Kidney (tissue), 22 donors: ENCODE measurements around the gene PSMA5. TPM values are rescaled to one million over a fixed set of nuclear protein-coding genes. Genes with fewer than 3 reads are reported as not detected.
"Not testable (repeated sequence)": the region's sequence is repeated elsewhere in the genome, so short reads cannot be mapped to it uniquely, and the experiment has no call there.

Experiments
- DNase-seq, 5 donors: peaks; one replicate each; pipeline ENCODE4 v3.0.0-alpha.2; 2013 to 2020
- FAIRE-seq: peaks from 2 replicates; lab custom pipeline; 2012; peaks lifted over from hg19 to GRCh38; lab: Jason Lieb, UNC
- H3K27ac ChIP-seq, 2 donors: one replicate each; pipeline ENCODE4 v1.7.0; 2013; ENCODE audit warnings: low read depth in 2 of 2, low read length in 2 of 2, inconsistent platforms in 1 of 2
- H3K27me3 ChIP-seq: one replicate; pipeline ENCODE4 v1.7.1; 2013; ENCODE audit warnings: low read length, inconsistent platforms; ENCODE audit not compliant: control insufficient read depth, insufficient read depth
- H3K36me3 ChIP-seq, 3 donors: one replicate each; pipeline versions ENCODE4 v1.7.0 to v1.7.1; 2013; ENCODE audit warnings: low read length in 3 of 3, control low read depth in 1 of 3, inconsistent platforms in 1 of 3; ENCODE audit not compliant: insufficient read depth in 3 of 3, control insufficient read depth in 2 of 3
- H3K4me1 ChIP-seq, 3 donors: one replicate each; pipeline versions ENCODE4 v1.7.0 to v1.7.1; 2013; ENCODE audit warnings: low read length in 3 of 3, inconsistent platforms in 1 of 3, low read depth in 1 of 3; ENCODE audit not compliant: control insufficient read depth in 2 of 3, insufficient read depth in 2 of 3
- H3K4me3 ChIP-seq, 3 donors: one replicate each; pipeline versions ENCODE4 v1.7.0 to v1.8.1; 2013; ENCODE audit warnings: low read length in 3 of 3, control low read depth in 1 of 3, inconsistent platforms in 1 of 3
- H3K9ac ChIP-seq, 3 donors: one replicate each; pipeline versions ENCODE4 v1.7.0 to v1.7.1; 2013; ENCODE audit warnings: low read length in 3 of 3, control low read depth in 1 of 3, inconsistent platforms in 1 of 3
- H3K9me3 ChIP-seq, 3 donors: one replicate each; pipeline versions ENCODE4 v1.7.0 to v1.7.1; 2013; ENCODE audit warnings: low read length in 3 of 3, control low read depth in 1 of 3, inconsistent platforms in 1 of 3; ENCODE audit not compliant: control insufficient read depth in 2 of 3, insufficient read depth in 1 of 3
- CTCF ChIP-seq: IDR thresholded peaks from 3 replicates; pipeline ENCODE4 v1.5.1; 2012; ENCODE audit warnings: mild to moderate bottlenecking, moderate library complexity, borderline replicate concordance; ENCODE audit not compliant: insufficient read depth; ENCODE audit errors: extremely low read depth
- intact Hi-C: fragments of 100-400 bp; cut with DNase I; formaldehyde crosslinking; loops from one replicate; pipeline ENCODE4 v1.11.1; 2022
- long read RNA-seq, 10 donors: library from polyadenylated mRNA in 1 of 10; unstranded in 1 of 10; transcript quantifications; one replicate each; pipeline ENCODE4 v2.0.0 and lab custom pipeline, GENCODE V29; 2021 to 2026
- polyA plus RNA-seq: library from polyadenylated mRNA; stranded (reverse); fragments of 350-450 nt; fragmentation: Illumina TruSeq; extraction: RNeasy Lipid Tissue Mini Kit (QIAGEN cat#74804); gene quantifications from one replicate; pipeline ENCODE4 v1.2.3, GENCODE V29; 2014; ENCODE audit warnings: low read depth, low replicate concordance; ENCODE audit not compliant: insufficient read depth
- total RNA-seq: library from RNA; stranded (reverse); fragmentation: NEBNext Ultra II Directional; extraction: Animal tissue kit (Norgen Biotek cat#: 25700); gene quantifications from one replicate; pipeline ENCODE4 v1.2.1, GENCODE V29; 2021
- donor health status: control.
- donor health status: control.
- donor health status: control.
- donor health status: control.
- donor health status: control.
- donor health status: DM: yes; HTN: yes; CAD: no.
- donor health status: Normal renal cell carcinoma (clear cell type).

The PSMA5 gene
- total RNA-seq (71.4 TPM), polyA plus RNA-seq (91.1 TPM)
- long read RNA-seq, donor 1, transcript PSMA5-201 (9 exons, 3,729 nt) = major isoform, 35 of 35 reads
- long read RNA-seq, donor 1, partial matches to known transcripts = 0 of 35 reads
- long read RNA-seq, donor 1, other reads (novel, unspliced or antisense) = 0 of 35 reads
- long read RNA-seq, donor 2, transcript PSMA5-201 (9 exons, 3,729 nt) = major isoform, 37 of 38 reads
- long read RNA-seq, donor 2, partial matches to known transcripts = 0 of 38 reads
- long read RNA-seq, donor 2, other reads (novel, unspliced or antisense) = 0 of 38 reads
- long read RNA-seq, donor 3, transcript PSMA5-201 (9 exons, 3,729 nt) = major isoform, 47 of 55 reads
- long read RNA-seq, donor 3, partial matches to known transcripts = 5 of 55 reads
- long read RNA-seq, donor 3, other reads (novel, unspliced or antisense) = 0 of 55 reads
- long read RNA-seq, donor 4, transcript PSMA5-201 (9 exons, 3,729 nt) = major isoform, 29 of 30 reads
- long read RNA-seq, donor 4, partial matches to known transcripts = 0 of 30 reads
- long read RNA-seq, donor 4, other reads (novel, unspliced or antisense) = 0 of 30 reads
- long read RNA-seq, donor 5, partial matches to known transcripts = 0 of 2 reads
- long read RNA-seq, donor 5, other reads (novel, unspliced or antisense) = 0 of 2 reads
- long read RNA-seq, donor 6, transcript PSMA5-201 (9 exons, 3,729 nt) = major isoform, 115 of 136 reads
- long read RNA-seq, donor 6, partial matches to known transcripts = 15 of 136 reads
- long read RNA-seq, donor 6, other reads (novel, unspliced or antisense) = 6 of 136 reads
- long read RNA-seq, donor 7, transcript PSMA5-201 (9 exons, 3,729 nt) = major isoform, 39 of 46 reads
- long read RNA-seq, donor 7, partial matches to known transcripts = 2 of 46 reads
- long read RNA-seq, donor 7, other reads (novel, unspliced or antisense) = 5 of 46 reads
- long read RNA-seq, donor 8, transcript PSMA5-201 (9 exons, 3,729 nt) = major isoform, 44 of 50 reads
- long read RNA-seq, donor 8, partial matches to known transcripts = 6 of 50 reads
- long read RNA-seq, donor 8, other reads (novel, unspliced or antisense) = 0 of 50 reads
- long read RNA-seq, donor 9, transcript PSMA5-201 (9 exons, 3,729 nt) = major isoform, 12 of 21 reads
- long read RNA-seq, donor 9, partial matches to known transcripts = 7 of 21 reads
- long read RNA-seq, donor 9, other reads (novel, unspliced or antisense) = 0 of 21 reads
- long read RNA-seq, donor 10, transcript PSMA5-201 (9 exons, 3,729 nt) = major isoform, 37 of 43 reads
- long read RNA-seq, donor 10, partial matches to known transcripts = 5 of 43 reads
- long read RNA-seq, donor 10, other reads (novel, unspliced or antisense) = 0 of 43 reads

DNA sequence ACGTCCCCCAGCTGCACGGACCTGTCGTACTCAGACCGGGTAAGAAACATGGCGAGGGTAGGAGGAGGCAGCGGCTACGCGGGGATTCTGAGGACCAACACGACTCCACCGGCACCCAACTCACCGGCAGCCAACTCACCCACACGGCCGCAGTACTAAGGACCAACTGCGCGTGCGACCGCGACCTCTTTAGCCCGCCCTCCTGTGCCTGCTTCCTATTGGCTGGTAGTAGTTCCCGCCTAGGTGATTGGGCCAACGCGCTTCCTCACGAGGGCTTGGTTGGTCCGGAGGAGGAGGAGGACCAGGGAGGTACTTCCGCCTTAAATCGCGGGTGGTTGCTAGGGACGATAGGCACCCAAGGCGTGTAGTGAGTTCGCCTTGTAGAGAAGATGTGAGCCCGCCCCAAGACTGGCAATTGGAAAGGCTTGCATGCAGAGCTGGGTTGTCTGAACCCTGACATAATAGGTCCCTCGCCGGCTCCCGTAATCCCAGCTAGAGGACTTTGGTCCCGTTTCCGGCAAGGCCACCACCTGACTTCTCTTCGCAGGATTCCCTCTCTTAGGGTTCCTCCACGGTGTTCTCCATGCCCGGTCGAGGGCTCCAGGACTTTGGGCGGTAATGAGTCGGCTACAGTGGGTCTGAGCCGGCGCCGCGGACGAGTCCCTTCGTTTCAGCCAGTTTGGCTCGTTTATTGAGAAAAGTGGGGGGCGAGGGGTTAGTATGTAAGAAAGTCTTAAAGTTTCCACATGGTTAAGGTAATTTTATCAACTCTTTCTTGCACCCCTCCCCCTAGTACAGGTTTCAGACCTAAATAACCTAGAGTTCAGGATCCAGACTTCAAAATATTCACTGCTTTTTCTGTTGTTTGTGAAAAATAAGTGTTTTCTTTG lies at the start of gene PSMA5:
Gene PSMA5 (minus strand): TSS at position 168 of the 890 bp plus-strand sequence. CDS start 118 bp downstream, at position 50.
- peak within 1 kb of the TSS; percentile 78 to 94 (median 91) for H3K9ac ChIP-seq
- H3K4me1 ChIP-seq = peaks cover 4 to 8% (median 6%) of the 10 kb centered on the region in 3 donors
- no peaks in the 10 kb centered on the region for H3K27me3 ChIP-seq
- no peaks in the 10 kb centered on the region for H3K36me3 ChIP-seq
- intact Hi-C loops = loop anchor here (10.0 kb wide), 1 partner anchor 98 kb away; no protein-coding TSS in a partner anchor
- TF ChIP-seq CTCF = peak; percentile 16
- H3K27ac ChIP-seq = peak within 1 kb of the TSS; percentile 85 to 92
- FAIRE-seq (peak; percentile 92), DNase-seq (peak; percentile 97 to 99 (median 99))
- no peaks in the 10 kb centered on the region for H3K9me3 ChIP-seq
- peak within 1 kb of the TSS; percentile 63 to 94 (median 92) for H3K4me3 ChIP-seq

GRCh38 chr1:109475261-109475660 lies 49.0 kb upstream of the PSMA5 start:
- H3K9me3 ChIP-seq = no peaks in the 10 kb centered on the region
- intact Hi-C loops = no loop called here
- FAIRE-seq = no peak
- no peak overlapping the region for H3K4me3 ChIP-seq
- H3K9ac ChIP-seq = no peak overlapping the region
- TF ChIP-seq CTCF = no peak
- no peak overlapping the region for H3K27ac ChIP-seq
- H3K4me1 ChIP-seq = no peaks in the 10 kb centered on the region
- peaks cover 8% of the 10 kb centered on the region for H3K27me3 ChIP-seq
- peaks cover 0 to 14% (median 2%) of the 10 kb centered on the region in 3 donors for H3K36me3 ChIP-seq
- no peak for DNase-seq

GRCh38 chr1:109474697-109475096 lies 48.4 kb upstream of the PSMA5 start:
- peaks cover 0 to 10% (median 2%) of the 10 kb centered on the region in 3 donors for H3K36me3 ChIP-seq
- no peak overlapping the region for H3K27ac ChIP-seq
- H3K9me3 ChIP-seq = no peaks in the 10 kb centered on the region
- peaks cover 12% of the 10 kb centered on the region for H3K27me3 ChIP-seq
- no peak overlapping the region for H3K9ac ChIP-seq
- DNase-seq = no peak
- no peak for TF ChIP-seq CTCF
- intact Hi-C loops = no loop called here
- no peaks in the 10 kb centered on the region for H3K4me1 ChIP-seq
- no peak for FAIRE-seq
- H3K4me3 ChIP-seq = no peak overlapping the region

DNA sequence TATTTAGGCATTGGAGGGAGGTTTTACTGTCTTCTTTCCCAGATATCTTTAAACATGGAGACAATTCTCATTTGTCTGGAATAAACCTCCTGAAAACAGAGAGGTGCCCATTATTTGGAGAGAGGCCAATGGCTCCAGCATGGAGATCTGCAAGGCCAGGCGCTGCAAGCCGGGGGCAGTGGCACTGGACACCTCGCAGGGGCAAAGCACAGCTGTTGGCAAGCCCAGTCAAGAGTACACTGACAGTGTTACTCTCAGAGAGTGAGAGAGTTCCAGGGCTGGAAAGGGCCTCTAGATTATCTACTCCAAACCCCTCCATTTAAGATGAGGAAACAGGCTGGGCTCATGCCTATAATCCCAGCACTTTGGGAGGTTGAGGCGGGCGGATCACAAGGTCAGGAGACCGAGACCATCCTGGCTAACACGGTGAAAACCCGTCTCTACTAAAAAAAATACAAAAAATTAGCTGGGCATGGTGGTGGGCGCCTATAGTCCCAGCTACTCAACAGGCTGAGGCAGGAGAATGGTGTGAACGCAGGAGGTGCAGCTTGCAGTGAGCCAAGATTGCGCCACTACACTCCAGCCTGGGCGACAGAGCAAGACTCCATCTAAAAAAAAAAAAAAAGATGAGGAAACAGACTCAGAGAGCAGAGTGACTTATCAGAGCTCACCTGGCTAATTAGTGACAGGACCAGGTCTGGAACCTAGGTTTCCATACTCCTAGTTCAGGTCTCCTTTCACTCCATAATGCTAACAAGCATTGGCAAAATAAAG lies 47.2 kb upstream of the PSMA5 start:
- H3K4me3 ChIP-seq, H3K9ac ChIP-seq, H3K4me1 ChIP-seq, FAIRE-seq, intact Hi-C loops, DNase-seq, H3K9me3 ChIP-seq, H3K36me3 ChIP-seq, H3K27ac ChIP-seq: not testable (repeated sequence)
- H3K27me3 ChIP-seq = peaks cover 12% of the 10 kb centered on the region
